ENCODE results near the gene TRAF3IP1. TPM values are rescaled to one million over a fixed set of nuclear protein-coding genes. Genes with fewer than 3 reads are reported as not detected.

Gene TRAF3IP1
- total and polyA plus RNA-seq, 2 of the 13 experiments (the other 11 are each of a cell fraction or from before 2014, with no cell fraction given): 4.1 to 12.9 TPM

DNA sequence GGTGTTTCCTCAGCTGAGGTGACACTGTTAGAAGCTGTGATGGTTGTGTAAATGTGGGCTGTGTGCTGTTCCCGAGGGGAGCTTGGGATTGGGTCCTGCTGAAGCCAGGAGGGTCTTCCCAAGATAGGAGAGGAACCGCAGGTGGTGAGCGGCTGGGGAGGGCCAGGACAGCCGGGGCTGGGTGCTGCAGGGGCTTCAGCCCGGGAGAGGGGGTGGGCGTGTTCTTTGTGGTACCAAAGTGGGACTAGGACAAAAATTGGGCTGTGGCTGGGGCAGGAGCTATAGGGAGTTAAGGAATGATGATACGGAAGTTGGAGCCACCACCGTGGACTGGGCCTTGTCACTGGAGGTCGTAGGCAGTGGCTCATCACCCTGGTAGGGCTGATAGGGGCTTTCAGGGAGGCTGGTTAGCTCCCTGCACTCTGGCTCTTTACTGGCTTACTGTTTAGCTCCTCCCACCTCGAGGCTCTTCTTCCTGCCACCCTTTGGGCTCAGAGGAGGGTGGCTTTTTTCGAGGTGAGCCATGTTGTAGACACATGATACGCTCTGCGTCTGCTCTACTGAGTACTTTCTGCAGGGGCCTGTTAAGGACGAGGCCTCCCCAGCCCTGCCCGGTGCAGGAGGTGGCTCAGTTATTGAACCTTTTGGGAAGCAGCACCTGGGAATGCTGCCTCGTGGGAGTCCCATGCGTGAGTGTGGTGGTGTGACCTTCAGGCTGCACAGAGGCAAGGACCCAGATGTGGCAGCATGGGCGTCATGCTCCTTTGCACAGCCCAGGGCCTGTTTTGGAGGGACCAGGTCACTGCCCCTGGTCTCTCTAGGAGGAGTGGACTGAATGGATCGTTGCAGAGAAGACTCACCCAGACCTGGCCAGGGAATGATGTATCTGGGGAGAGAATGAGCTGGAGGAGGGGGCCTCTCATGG is 128.0 kb downstream of the TRAF3IP1 start (continued):
- 0 out of 2 replicates have a peak, but pooled peaks have one; percentile 25 for TF ChIP-seq HIVEP1 (CRISPR knock-in tag; IDR thresholded peaks at IDR 0.05)
- TF ChIP-seq, protein P1, sequence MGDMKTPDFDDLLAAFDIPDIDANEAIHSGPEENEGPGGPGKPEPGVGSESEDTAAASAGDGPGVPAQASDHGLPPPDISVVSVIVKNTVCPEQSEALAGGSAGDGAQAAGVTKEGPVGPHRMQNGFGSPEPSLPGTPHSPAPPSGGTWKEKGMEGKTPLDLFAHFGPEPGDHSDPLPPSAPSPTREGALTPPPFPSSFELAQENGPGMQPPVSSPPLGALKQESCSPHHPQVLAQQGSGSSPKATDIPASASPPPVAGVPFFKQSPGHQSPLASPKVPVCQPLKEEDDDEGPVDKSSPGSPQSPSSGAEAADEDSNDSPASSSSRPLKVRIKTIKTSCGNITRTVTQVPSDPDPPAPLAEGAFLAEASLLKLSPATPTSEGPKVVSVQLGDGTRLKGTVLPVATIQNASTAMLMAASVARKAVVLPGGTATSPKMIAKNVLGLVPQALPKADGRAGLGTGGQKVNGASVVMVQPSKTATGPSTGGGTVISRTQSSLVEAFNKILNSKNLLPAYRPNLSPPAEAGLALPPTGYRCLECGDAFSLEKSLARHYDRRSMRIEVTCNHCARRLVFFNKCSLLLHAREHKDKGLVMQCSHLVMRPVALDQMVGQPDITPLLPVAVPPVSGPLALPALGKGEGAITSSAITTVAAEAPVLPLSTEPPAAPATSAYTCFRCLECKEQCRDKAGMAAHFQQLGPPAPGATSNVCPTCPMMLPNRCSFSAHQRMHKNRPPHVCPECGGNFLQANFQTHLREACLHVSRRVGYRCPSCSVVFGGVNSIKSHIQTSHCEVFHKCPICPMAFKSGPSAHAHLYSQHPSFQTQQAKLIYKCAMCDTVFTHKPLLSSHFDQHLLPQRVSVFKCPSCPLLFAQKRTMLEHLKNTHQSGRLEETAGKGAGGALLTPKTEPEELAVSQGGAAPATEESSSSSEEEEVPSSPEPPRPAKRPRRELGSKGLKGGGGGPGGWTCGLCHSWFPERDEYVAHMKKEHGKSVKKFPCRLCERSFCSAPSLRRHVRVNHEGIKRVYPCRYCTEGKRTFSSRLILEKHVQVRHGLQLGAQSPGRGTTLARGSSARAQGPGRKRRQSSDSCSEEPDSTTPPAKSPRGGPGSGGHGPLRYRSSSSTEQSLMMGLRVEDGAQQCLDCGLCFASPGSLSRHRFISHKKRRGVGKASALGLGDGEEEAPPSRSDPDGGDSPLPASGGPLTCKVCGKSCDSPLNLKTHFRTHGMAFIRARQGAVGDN (CRISPR knock-in tag; IDR thresholded peaks at IDR 0.05): peak; percentile 65
- peak; percentile 34 for TF ChIP-seq RBM22 (optimal IDR thresholded peaks at IDR 0.05; ENCODE audit: low read length)
- TF ChIP-seq ZNF776 (CRISPR knock-in tag; IDR thresholded peaks at IDR 0.05): 0 out of 2 replicates have a peak, but pooled peaks have one; percentile 27
- TF ChIP-seq ZNF496 (CRISPR knock-in tag; IDR thresholded peaks at IDR 0.05; ENCODE audit: insufficient replicate concordance): no peak
- no peak for TF ChIP-seq ZNF564 (CRISPR knock-in tag; IDR thresholded peaks at IDR 0.05)
- TF ChIP-seq ZBTB38 (CRISPR knock-in tag; IDR thresholded peaks at IDR 0.05): 0 out of 2 replicates have a peak, but pooled peaks have one; percentile 16
- TF ChIP-seq, protein P2, sequence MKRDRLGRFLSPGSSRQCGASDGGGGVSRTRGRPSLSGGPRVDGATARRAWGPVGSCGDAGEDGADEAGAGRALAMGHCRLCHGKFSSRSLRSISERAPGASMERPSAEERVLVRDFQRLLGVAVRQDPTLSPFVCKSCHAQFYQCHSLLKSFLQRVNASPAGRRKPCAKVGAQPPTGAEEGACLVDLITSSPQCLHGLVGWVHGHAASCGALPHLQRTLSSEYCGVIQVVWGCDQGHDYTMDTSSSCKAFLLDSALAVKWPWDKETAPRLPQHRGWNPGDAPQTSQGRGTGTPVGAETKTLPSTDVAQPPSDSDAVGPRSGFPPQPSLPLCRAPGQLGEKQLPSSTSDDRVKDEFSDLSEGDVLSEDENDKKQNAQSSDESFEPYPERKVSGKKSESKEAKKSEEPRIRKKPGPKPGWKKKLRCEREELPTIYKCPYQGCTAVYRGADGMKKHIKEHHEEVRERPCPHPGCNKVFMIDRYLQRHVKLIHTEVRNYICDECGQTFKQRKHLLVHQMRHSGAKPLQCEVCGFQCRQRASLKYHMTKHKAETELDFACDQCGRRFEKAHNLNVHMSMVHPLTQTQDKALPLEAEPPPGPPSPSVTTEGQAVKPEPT (CRISPR knock-in tag; IDR thresholded peaks at IDR 0.05; ENCODE audit: low read depth): 0 out of 2 replicates have a peak, but pooled peaks have one; percentile 43
- 0 out of 2 replicates have a peak, but pooled peaks have one; percentile 18 for TF ChIP-seq KDM5B (CRISPR knock-in tag; IDR thresholded peaks at IDR 0.05; ENCODE audit: borderline replicate concordance)
